Glutamatergic neuron (in vitro differentiated cells): ENCODE measurements around the gene CLEC4F. TPM values are rescaled to one million over a fixed set of nuclear protein-coding genes. Genes with fewer than 3 reads are reported as not detected.
A peak's percentile ranks its signal among the peaks of the same experiment; 100 is the strongest.

Experiments
- DNase-seq: peaks from one replicate; pipeline ENCODE4 v3.0.0; 2022
- H3K27ac Mint-ChIP-seq: one replicate; pipeline ENCODE4 v1.8.0; 2020; ENCODE audit warnings: mild to moderate bottlenecking, mixed read lengths, inconsistent platforms; ENCODE audit not compliant: unreplicated experiment
- H3K27me3 Mint-ChIP-seq: one replicate; pipeline ENCODE4 v1.8.0; 2020; ENCODE audit warnings: mild to moderate bottlenecking, moderate library complexity, mixed read lengths, inconsistent platforms; ENCODE audit not compliant: unreplicated experiment
- H3K36me3 Mint-ChIP-seq: one replicate; pipeline ENCODE4 v1.8.0; 2020; ENCODE audit warnings: mild to moderate bottlenecking, mixed read lengths, inconsistent platforms; ENCODE audit not compliant: unreplicated experiment
- H3K4me1 Mint-ChIP-seq: one replicate; pipeline ENCODE4 v1.8.0; 2020; ENCODE audit warnings: mild to moderate bottlenecking, low read depth, mixed read lengths, inconsistent platforms; ENCODE audit not compliant: unreplicated experiment
- H3K4me3 Mint-ChIP-seq: one replicate; pipeline ENCODE4 v1.8.0; 2020; ENCODE audit warnings: mild to moderate bottlenecking, mixed read lengths, inconsistent platforms; ENCODE audit not compliant: unreplicated experiment
- H3K9me3 Mint-ChIP-seq: one replicate; pipeline ENCODE4 v1.8.0; 2020; ENCODE audit warnings: mild to moderate bottlenecking, moderate library complexity, mixed read lengths, inconsistent platforms; ENCODE audit not compliant: unreplicated experiment
- CTCF ChIP-seq: fragments of 200-600 bp; sonication (generic); IDR thresholded peaks from one replicate; pipeline ENCODE4 v1.5.0; 2021; ENCODE audit not compliant: partially characterized antibody, unreplicated experiment
- long read RNA-seq: library from polyadenylated mRNA; unstranded; transcript quantifications from one replicate; pipeline ENCODE4 v2.0.0, GENCODE V29; 2020; ENCODE audit not compliant: unreplicated experiment
- total RNA-seq: library from RNA; stranded (reverse); fragmentation: NEBNext Ultra II Directional; extraction: Animal tissue kit (Norgen Biotek cat#: 25700); gene quantifications from one replicate; pipeline ENCODE4 v1.2.1, GENCODE V29; 2021; ENCODE audit not compliant: unreplicated experiment

The CLEC4F gene
- 0.66 TPM for total RNA-seq
- long read RNA-seq, result 0 reads

- Mint-ChIP-seq H3K27me3 (peaks cover 6% of the 10 kb centered on the region), H3K4me1 (no peaks in the 10 kb centered on the region), H3K4me3 (no peak within 1 kb of the TSS), H3K9me3 (peaks cover 1% of the 10 kb centered on the region), H3K27ac (no peak within 1 kb of the TSS), H3K36me3 (peaks cover 13% of the 10 kb centered on the region)
- DNase-seq, result no peak
- no peak for TF ChIP-seq CTCF
These were observed at the start of gene CLEC4F for GRCh38 chr2:70820499-70820898. TSS of gene CLEC4F (minus strand) at chr2:70820599. CDS start at chr2:70820523, 76 bp downstream.

- no peaks in the 10 kb centered on the region for H3K36me3 Mint-ChIP-seq
- peaks cover 3% of the 10 kb centered on the region for H3K9me3 Mint-ChIP-seq
- H3K4me1 Mint-ChIP-seq, result no peaks in the 10 kb centered on the region
- H3K27ac Mint-ChIP-seq, result no peak overlapping the region
- H3K27me3 Mint-ChIP-seq, result peaks cover 11% of the 10 kb centered on the region
- H3K4me3 Mint-ChIP-seq, result no peak overlapping the region
- no peak for DNase-seq
- TF ChIP-seq CTCF, result no peak
These were observed 48.6 kb upstream of the CLEC4F start for GRCh38 chr2:70868970-70869369.

GRCh38 chr2:70861777-70862625, 41.6 kb upstream of the CLEC4F start:
- Mint-ChIP-seq H3K4me1 (peaks cover 3% of the 10 kb centered on the region), H3K27me3 (peaks cover 19% of the 10 kb centered on the region), H3K9me3 (peaks cover 1% of the 10 kb centered on the region), H3K36me3 (no peaks in the 10 kb centered on the region), H3K27ac (no peak overlapping the region), H3K4me3 (peak overlapping the region; percentile 25)
- peak; percentile 86 for TF ChIP-seq CTCF
- DNase-seq, result peak; percentile 90

GRCh38 chr2:70855667-70856066, 35.3 kb upstream of the CLEC4F start:
- no peak for DNase-seq
- no peak for TF ChIP-seq CTCF
- peaks cover 8% of the 10 kb centered on the region for H3K27me3 Mint-ChIP-seq
- H3K27ac Mint-ChIP-seq, result no peak overlapping the region
- no peak overlapping the region for H3K4me3 Mint-ChIP-seq
- no peaks in the 10 kb centered on the region for H3K36me3 Mint-ChIP-seq
- H3K9me3 Mint-ChIP-seq, result peaks cover 3% of the 10 kb centered on the region
- no peaks in the 10 kb centered on the region for H3K4me1 Mint-ChIP-seq

GRCh38 chr2:70854411-70854810, 34.0 kb upstream of the CLEC4F start:
- DNase-seq, result no peak
- Mint-ChIP-seq H3K36me3 (no peaks in the 10 kb centered on the region), H3K9me3 (peaks cover 3% of the 10 kb centered on the region), H3K27me3 (peaks cover 7% of the 10 kb centered on the region), H3K4me3 (no peak overlapping the region), H3K4me1 (no peaks in the 10 kb centered on the region), H3K27ac (no peak overlapping the region)
- no peak for TF ChIP-seq CTCF
